Endodermal cell (in vitro differentiated cells): Measurements from ENCODE around the gene APOA5. TPM values are rescaled to one million over a fixed set of nuclear protein-coding genes. Genes with fewer than 3 reads are reported as not detected.

ENCODE experiments used
- DNase-seq: peaks from one replicate; pipeline ENCODE4 v3.0.0-alpha.2; 2017
- H3K27ac ChIP-seq: 2 replicates; pipeline ENCODE4 v1.5.1; 2013; ENCODE audit warnings: mild to moderate bottlenecking, low read depth, low read length, moderate library complexity
- H3K27me3 ChIP-seq: 2 replicates; pipeline ENCODE4 v1.6.1; 2013; ENCODE audit warnings: mild to moderate bottlenecking, low read length, moderate library complexity; ENCODE audit not compliant: insufficient read depth, control insufficient read depth, poor library complexity, severe bottlenecking
- H3K36me3 ChIP-seq: 2 replicates; pipeline ENCODE4 v1.7.0; 2013; ENCODE audit warnings: mild to moderate bottlenecking, low read length, moderate library complexity; ENCODE audit not compliant: control insufficient read depth, insufficient read depth
- H3K4me1 ChIP-seq: one replicate; pipeline ENCODE4 v1.7.0; 2013; ENCODE audit warnings: low read length; ENCODE audit not compliant: control insufficient read depth, insufficient read depth
- H3K4me3 ChIP-seq: 2 replicates; pipeline ENCODE4 v1.5.1; 2013; ENCODE audit warnings: mild to moderate bottlenecking, low read length, moderate library complexity
- H3K9ac ChIP-seq: 2 replicates; pipeline ENCODE4 v1.6.1; 2013; ENCODE audit warnings: mild to moderate bottlenecking, low read length, moderate library complexity; ENCODE audit not compliant: poor library complexity, severe bottlenecking; ENCODE audit errors: extremely low read depth
- H3K9me3 ChIP-seq: 2 replicates; pipeline ENCODE4 v1.6.1; 2013; ENCODE audit warnings: mild to moderate bottlenecking, low read length, moderate library complexity; ENCODE audit not compliant: control insufficient read depth
- H3K27ac Mint-ChIP-seq: 2 replicates; pipeline ENCODE4 v1.8.0; 2020; ENCODE audit warnings: mixed read lengths
- H3K27me3 Mint-ChIP-seq: 2 replicates; pipeline ENCODE4 v1.8.0; 2021; ENCODE audit warnings: mild to moderate bottlenecking, mixed read lengths; ENCODE audit not compliant: insufficient read depth
- H3K36me3 Mint-ChIP-seq: 2 replicates; pipeline ENCODE4 v1.8.0; 2020; ENCODE audit warnings: low read depth, mixed read lengths
- H3K4me1 Mint-ChIP-seq: 2 replicates; pipeline ENCODE4 v1.8.0; 2020; ENCODE audit warnings: mixed read lengths
- H3K4me3 Mint-ChIP-seq: 2 replicates; pipeline ENCODE4 v1.8.0; 2020; ENCODE audit warnings: mild to moderate bottlenecking, moderate library complexity, mixed read lengths
- H3K9me3 Mint-ChIP-seq: 2 replicates; pipeline ENCODE4 v1.8.0; 2020; ENCODE audit warnings: mild to moderate bottlenecking, mixed read lengths
- CTCF ChIP-seq: fragments of 200-600 bp; sonication (generic); conservative IDR thresholded peaks from 2 replicates; pipeline ENCODE4 v1.5.0; 2021; ENCODE audit warnings: antibody characterized with exemption, mild to moderate bottlenecking
- WGBS, 2 experiments: methylation state at CpG; one replicate each; pipeline versions ENCODE4 v1.1.5 to v1.1.7; 2013; ENCODE audit warnings: missing lambda C conversion rate in 2 of 2, mixed read lengths in 1 of 2; ENCODE audit not compliant: insufficient coverage in 1 of 2, insufficient read length in 1 of 2; 5-methylcytosine and 5-hydroxymethylcytosine counted together
- total RNA-seq, 2 donors: library from RNA; stranded (reverse); fragmentation: NEBNext Ultra II Directional in 1 of 2; extraction: Animal tissue kit (Norgen Biotek cat#: 25700) in 1 of 2; gene quantifications; 2 replicates in 1 of 2; 3 replicates in 1 of 2; pipeline ENCODE4 v1.2.1, GENCODE V29; 2021

The APOA5 gene
- total RNA-seq, 2 donors from 2014 or later = not detected

DNA sequence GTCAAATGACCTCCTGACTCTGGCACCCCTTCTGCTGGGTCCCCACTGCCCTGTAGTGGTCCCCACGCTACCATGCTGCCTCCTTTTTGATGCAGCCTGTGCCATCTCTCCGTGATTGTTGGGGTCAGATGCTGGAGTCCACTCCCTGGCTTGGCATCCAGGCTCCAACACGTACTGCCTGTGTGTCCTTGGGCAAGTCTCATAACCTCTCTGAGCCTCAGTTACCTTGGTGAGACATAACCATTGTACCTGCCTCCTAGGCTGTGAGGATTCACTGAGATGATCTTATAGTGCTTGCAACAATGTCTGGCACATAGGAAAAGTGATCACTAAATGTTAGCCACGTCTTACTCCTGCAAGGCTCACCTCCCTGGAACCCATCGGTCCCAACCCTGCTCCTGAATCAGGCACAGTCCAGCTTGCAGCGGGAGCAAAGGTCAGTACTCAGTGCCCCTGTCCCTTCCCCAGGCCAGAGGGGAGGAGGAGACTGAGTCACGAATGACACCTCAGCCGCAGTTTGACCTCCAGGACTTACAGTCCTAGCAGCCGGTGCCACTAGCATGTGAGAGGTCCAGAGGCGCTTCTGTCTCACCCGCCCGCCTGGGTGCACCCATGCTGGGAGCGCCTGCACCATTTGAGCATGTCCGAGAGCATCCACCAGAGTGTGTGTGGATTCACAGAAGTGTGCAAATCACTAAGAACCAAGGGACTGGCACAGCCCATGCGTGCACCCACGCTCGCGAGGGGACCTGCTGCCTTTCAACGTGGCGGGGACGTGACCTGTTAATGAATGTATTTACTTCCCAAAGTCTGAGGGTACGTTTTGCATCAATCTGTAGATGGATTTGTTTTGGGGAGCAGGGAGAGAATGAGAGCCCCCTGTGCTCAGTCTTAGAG, 34.4 kb upstream of the APOA5 start:
- H3K4me1 Mint-ChIP-seq = peaks cover 10% of the 10 kb centered on the region
- no peak overlapping the region for H3K27ac Mint-ChIP-seq
- 85 to 87% methylated on average over 21 to 22 of the region's 22 CpGs for WGBS, 2 experiments
- H3K36me3 Mint-ChIP-seq = no peaks in the 10 kb centered on the region
- H3K27me3 ChIP-seq = no peaks in the 10 kb centered on the region
- DNase-seq = no peak
- H3K4me1 ChIP-seq = peaks cover 23% of the 10 kb centered on the region
- no peak overlapping the region for H3K9ac ChIP-seq
- H3K4me3 Mint-ChIP-seq = no peak overlapping the region
- H3K9me3 ChIP-seq = no peaks in the 10 kb centered on the region
- H3K9me3 Mint-ChIP-seq = no peaks in the 10 kb centered on the region
- H3K4me3 ChIP-seq = no peak overlapping the region
- H3K36me3 ChIP-seq = no peaks in the 10 kb centered on the region
- no peak for TF ChIP-seq CTCF
- H3K27me3 Mint-ChIP-seq = peaks cover 2% of the 10 kb centered on the region
- no peak overlapping the region for H3K27ac ChIP-seq

DNA sequence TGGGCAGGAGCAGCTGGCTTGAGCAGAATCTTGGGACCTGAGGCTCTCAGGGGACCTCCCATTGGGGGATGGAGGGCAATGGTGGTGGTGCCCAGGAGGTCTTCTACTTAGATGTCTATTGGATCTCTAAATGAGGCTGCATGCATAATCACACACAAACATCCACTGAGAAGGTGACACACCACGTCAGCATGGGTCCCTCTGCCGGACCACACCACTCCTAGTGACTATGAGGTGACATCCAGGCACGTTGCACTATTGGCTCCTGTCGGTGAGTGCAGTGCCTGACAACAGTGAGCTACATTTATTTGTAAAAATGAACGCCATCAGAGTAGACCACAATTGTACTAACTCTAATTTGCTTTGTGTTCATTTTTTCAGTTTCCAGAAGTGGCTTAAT, 33.8 kb upstream of the APOA5 start:
- no peaks in the 10 kb centered on the region for H3K27me3 ChIP-seq
- no peak for TF ChIP-seq CTCF
- no peak overlapping the region for H3K9ac ChIP-seq
- H3K4me1 ChIP-seq = peaks cover 23% of the 10 kb centered on the region
- no peak overlapping the region for H3K4me3 ChIP-seq
- no peaks in the 10 kb centered on the region for H3K36me3 ChIP-seq
- H3K9me3 ChIP-seq = no peaks in the 10 kb centered on the region
- H3K27ac Mint-ChIP-seq = no peak overlapping the region
- no peaks in the 10 kb centered on the region for H3K36me3 Mint-ChIP-seq
- 91 to 94% methylated on average over 5 of the region's 5 CpGs for WGBS, 2 experiments
- no peak overlapping the region for H3K4me3 Mint-ChIP-seq
- H3K4me1 Mint-ChIP-seq = peaks cover 10% of the 10 kb centered on the region
- H3K27ac ChIP-seq = no peak overlapping the region
- no peak for DNase-seq
- peaks cover 2% of the 10 kb centered on the region for H3K27me3 Mint-ChIP-seq
- no peaks in the 10 kb centered on the region for H3K9me3 Mint-ChIP-seq

- no peaks in the 10 kb centered on the region for H3K36me3 ChIP-seq
- H3K9ac ChIP-seq = no peak within 1 kb of the TSS
- H3K4me1 Mint-ChIP-seq = peaks cover 10% of the 10 kb centered on the region
- WGBS, 2 experiments = 67 to 82% methylated on average over 8 to 15 of the region's 16 CpGs
- no peaks in the 10 kb centered on the region for H3K9me3 ChIP-seq
- H3K9me3 Mint-ChIP-seq = no peaks in the 10 kb centered on the region
- peaks cover 23% of the 10 kb centered on the region for H3K4me1 ChIP-seq
- DNase-seq = no peak
- no peak within 1 kb of the TSS for H3K4me3 Mint-ChIP-seq
- H3K36me3 Mint-ChIP-seq = no peaks in the 10 kb centered on the region
- no peak within 1 kb of the TSS for H3K27ac ChIP-seq
- H3K27me3 ChIP-seq = no peaks in the 10 kb centered on the region
- TF ChIP-seq CTCF = no peak
- H3K27ac Mint-ChIP-seq = peak within 1 kb of the TSS; percentile 30
- H3K4me3 ChIP-seq = no peak within 1 kb of the TSS
- peaks cover 2% of the 10 kb centered on the region for H3K27me3 Mint-ChIP-seq
Measured at GRCh38 chr11:116823031-116823843, 31.6 kb upstream of the APOA5 start, which contains the start of gene APOA4. TSS of gene APOA4 (minus strand) at chr11:116823304. CDS start at chr11:116823191, 113 bp downstream.
